Fibroblast of the conjunctiva (primary cell): ENCODE data around the gene DCDC1.
A peak's percentile ranks its signal among the peaks of the same experiment; 100 is the strongest.

Experiments
- DNase-seq: peaks from one replicate; pipeline ENCODE4 v3.0.0-alpha.2; 2010; ENCODE audit warnings: low read depth

The DCDC1 gene, protein sequence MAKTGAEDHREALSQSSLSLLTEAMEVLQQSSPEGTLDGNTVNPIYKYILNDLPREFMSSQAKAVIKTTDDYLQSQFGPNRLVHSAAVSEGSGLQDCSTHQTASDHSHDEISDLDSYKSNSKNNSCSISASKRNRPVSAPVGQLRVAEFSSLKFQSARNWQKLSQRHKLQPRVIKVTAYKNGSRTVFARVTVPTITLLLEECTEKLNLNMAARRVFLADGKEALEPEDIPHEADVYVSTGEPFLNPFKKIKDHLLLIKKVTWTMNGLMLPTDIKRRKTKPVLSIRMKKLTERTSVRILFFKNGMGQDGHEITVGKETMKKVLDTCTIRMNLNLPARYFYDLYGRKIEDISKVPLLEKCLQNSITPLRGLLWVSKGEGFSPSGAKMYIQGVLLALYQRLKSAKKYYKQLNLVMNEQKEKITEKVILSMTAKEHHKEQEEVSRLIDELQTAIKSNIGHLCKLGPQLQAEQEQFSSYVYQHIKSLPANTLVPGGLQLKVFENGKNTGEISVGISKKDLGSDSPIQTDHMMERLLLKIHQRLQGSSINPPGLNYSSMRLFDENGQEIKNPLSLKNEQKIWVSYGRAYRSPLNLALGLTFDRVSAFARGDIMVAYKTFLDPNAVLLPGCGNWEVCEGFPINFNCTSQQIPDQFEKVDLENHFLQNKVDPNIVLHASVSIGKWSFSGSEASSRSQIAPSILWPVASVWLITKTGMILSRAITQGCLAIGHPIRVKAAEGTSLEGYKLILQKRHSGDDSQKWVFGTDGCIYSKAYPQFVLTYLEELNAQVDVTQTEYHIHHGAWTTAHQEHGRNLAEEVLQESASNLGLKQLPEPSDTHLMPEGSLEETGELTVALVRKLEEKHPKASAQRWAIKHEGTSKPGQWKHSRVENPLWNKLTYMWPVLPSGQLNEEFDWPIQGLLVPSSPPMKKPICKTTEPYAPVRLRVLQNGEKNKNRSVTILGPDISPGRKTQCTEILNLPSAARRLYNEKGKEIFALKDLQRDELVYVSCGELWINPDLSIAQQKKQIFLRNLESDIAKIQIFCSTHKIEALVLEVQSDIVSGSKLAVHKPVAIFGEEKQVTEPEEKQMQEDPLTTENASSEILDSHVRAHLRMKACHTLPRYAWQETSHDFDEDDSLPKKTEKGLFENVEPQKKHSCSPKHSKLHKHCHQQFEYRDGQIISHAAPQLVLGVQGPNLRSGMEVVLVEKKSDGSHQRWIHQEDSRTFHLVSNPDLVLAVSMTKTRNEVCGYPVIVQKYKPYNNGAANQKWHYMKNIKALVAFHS (N-terminal part only)

GRCh38 chr11:31369348-31370329, at the start of gene DCDC1, which contains the start of gene DNAJC24:
Gene DCDC1, minus strand, starts transcription at chr11:31369739. Its CDS starts 41,459 bp downstream, at chr11:31328280.
Gene DNAJC24, plus strand, starts transcription at chr11:31369860. Its CDS starts 889 bp downstream, at chr11:31370749.
- DNase-seq, result peak; percentile 86

GRCh38 chr11:31419138-31419537, 49.6 kb upstream of the DCDC1 start:
- DNase-seq, result no peak

DNA sequence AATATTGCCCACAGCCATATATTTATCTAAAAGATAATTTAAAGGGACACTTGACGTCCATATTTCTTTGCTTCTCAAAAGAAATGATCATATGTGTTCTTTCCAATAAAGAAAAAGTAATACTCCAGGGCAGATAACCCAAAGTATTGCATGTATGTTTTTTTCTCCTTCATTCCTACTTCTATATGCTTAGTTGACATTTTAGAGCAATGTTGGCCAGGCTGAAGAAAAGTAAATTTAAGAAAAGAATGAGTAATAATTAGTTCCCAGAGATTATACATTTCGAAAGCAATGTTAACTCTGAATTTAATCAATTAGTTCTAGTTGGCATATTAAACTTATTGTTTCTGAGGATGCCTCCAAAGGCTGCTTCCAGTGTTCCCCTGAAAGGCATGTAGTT, 48.3 kb upstream of the DCDC1 start:
- DNase-seq, result no peak

- no peak for DNase-seq
Observed at GRCh38 chr11:31417357-31417756, 47.8 kb upstream of the DCDC1 start.

DNA sequence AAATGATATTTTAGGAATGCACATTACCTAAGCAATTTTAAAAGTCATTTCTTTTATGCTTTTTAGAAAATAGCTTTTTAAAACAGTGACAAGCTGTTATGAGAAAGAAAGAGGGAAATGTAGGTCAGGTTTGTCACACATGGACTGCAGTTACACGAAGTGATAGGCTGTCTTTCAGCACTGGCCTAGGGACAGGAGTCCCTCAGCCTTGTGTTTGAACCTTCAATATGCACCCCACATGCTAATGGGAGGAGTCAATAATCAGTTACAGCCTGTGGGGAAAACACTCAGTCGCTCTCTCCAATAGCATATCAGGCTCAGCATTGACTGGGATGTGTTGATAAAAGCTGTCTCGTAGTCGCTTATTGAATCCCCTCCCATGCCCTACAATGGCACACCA, 45.9 kb upstream of the DCDC1 start:
- DNase-seq, result no peak

- no peak for DNase-seq
Observed at GRCh38 chr11:31414338-31414737, 44.8 kb upstream of the DCDC1 start.

GRCh38 chr11:31412946-31413345, 43.4 kb upstream of the DCDC1 start:
- peak; percentile 14 for DNase-seq

- no peak for DNase-seq
Observed at GRCh38 chr11:31408201-31408600, 38.7 kb upstream of the DCDC1 start.

GRCh38 chr11:31404614-31405013, 35.1 kb upstream of the DCDC1 start:
- DNase-seq, result no peak

DNA sequence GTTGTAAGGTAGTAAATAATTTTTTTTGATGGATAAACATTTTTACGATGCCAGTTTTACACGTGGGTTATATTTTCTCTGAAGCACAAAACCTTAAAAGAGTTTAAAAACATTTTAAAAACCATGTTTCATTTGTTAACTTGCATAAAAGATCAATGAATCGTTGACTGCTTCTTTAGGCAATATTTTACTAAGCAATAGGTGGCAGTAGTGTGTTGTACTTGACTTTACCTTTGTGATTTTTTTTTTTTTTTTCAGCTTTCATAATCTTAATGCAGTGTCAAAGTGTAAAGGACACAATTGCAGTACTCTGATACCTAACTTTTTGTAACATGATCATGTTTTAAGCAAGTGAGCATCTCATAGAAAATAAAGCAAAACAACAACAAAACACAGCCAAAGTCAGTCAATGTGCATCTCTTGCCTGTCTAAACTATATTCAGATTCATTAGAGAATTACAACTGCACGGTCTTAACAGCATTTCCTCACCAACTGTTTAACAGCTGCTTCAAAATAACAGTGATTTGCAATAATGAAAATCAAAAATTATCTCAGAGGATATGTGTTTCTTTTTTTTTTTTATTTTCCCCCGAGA, 27.8 kb upstream of the DCDC1 start:
- DNase-seq, result peak; percentile 3

- DNase-seq, result no peak
Observed at GRCh38 chr11:31387379-31387778, 17.8 kb upstream of the DCDC1 start.

DNA sequence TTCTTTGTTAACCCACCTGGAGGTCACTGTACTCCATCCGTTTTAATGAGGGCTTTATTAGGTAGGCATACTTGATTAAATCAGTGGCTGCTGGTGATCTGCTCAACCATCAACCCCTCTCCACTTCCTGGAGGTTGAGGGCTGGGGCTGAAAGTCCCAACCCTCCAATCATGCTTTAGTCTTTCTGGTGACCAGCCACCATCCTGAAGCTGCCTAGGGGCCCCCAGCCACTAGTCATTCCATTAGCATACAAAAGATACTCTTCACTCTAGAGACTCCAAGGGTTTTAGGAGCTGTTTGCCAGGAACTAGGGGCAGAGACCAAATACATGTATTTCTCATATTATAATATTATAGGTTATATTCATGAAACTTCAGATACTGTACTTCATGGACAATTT, 13.6 kb upstream of the DCDC1 start:
- no peak for DNase-seq

DNA sequence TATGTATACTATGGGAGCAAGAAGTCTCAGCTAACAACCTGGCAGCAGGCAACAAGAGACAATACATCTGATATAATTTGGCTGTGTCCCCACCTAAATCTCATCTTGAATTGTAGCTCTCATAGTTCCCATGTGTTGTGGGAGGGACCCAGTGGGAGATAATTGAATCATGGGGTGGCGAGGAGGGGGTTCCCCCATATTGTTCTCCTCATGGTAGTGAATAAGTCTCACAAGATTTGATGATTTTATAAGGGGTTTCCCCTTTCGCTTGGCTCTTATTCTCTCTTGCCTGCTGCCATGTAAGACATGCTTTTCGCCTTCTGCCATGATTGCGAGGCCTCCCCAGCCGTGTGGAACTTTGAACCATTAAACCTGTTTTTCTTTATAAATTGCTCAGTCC, 6.3 kb upstream of the DCDC1 start:
- no peak for DNase-seq

DNA sequence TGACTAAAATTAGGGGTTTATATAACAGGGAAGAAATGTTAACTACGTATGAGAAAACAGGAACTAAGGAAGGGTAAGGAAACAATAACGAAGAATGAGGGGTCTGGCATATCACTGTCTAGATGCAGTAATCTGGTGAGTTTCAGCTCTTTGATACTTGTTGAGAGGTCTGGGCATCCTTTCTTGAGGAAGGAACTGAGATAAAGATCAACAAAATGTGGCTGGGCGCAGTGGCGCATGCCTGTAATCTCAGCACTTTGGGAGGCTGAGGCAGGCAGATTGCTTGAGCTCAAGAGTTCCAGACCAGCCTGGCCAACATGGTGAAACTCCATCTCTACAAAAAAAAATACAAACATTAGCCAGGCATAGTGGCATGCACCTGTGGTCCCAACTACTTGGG, 2.7 kb downstream of the DCDC1 start:
- no peak for DNase-seq

GRCh38 chr11:31361743-31362142, 7.8 kb downstream of the DCDC1 start:
- DNase-seq, result no peak

DNA sequence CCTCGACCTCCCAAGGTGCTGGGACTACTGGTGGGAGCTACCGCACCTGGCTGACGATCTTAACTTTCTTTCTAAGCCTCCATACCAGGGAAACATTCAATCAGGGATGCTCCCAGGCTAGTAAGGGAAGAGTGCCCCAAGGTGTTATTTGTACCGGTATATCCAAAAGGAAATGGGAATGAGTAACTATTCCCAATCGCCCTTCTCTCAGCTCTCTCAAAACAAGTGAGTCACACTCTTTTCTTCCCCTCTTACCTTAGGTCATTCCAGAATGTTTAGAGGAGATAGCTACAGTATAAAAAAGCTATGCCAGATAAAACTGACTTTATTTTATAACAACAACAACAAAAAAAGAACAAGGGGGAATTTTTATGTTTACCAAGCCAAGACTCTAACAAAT, 13.7 kb downstream of the DCDC1 start:
- DNase-seq, result no peak

DNA sequence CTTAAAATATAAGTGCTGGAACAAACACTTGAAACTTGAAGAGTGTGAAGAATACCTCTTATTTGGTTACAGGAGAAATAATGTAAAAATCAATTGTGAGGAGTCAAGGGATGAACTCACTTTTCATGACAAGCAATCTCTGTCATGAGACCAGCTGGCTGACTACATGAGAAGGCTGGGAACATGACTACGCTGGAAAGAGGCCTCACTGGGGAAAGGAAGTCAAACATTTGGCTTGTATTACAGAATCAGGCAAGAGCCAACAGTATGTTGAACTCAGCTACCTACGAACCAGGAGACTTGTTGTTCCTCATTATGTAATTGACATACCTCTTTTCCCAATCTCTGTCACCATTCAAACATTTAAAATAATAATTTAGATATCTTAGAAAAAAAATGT, 14.4 kb downstream of the DCDC1 start:
- DNase-seq, result no peak

DNA sequence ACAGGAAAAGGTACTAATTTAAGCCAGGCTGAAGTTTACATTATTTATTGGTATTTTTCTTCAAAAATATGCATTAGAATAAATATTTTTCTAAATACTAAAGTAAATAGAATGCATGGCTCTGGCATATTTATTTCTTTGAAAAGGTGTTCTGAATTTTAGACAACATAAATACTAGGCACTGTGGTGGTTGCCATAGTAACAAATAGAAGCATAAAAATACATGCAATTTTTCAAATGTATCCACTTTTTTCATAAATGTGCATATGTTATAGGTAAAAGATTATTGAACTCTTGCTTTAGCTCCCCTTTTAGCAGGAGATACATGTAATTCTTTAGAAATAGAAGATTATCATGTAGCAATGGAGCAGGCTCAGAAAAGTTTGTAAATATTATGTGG, 18.4 kb downstream of the DCDC1 start:
- no peak for DNase-seq

DNA sequence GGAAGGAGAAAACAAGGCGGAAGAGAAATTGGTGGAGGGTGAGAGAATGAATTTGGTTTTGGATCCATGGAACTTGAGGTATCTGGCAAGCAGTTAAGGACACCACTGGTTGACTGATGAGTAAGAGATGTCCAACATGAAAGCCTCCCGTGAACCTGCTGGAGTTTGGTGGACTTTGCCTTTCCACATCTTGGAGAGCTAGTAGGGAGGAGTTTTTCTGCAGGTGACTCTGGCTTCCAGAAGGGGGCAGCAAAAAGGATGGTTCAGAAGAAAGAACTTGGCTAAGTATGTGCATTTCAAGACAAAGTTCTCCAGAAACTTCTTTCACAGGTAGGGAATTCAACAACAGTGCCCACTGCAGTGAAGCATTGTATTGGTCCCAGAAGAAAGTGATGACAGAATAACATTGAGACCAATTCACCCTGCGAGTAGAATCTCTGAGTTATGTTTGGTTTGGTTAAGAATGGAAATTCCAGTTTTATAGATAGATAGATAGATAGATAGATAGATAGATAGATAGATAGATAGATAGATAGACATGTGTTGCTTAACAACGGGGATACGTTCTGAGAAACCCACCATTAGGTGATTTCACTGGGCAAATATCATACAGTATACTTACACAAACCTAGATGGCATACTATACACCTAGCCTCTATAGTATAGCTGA, 28.5 kb downstream of the DCDC1 start:
- DNase-seq, result peak; percentile 9

DNA sequence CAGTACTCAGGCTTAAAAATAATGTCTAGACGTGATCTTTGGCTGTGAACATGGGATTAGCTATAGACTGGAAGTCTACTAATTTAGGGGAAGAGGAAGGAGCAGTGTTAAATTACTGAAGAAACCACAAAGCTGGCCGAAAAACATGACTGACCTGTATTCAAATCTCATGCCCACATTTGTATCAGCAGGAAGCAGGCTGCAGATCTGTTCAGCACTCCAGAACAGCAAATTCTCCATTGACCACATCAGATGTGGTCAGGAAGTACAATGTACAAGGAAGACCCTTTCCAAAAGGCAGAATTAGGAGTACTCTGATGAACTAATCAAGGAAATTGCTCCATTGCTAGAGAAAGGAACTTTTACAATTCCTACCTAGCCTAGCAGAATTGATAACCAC, 31.7 kb downstream of the DCDC1 start:
- DNase-seq, result no peak
